ENCODE results near the gene ECEL1. TPM values are rescaled to one million over a fixed set of nuclear protein-coding genes. Genes with fewer than 3 reads are reported as not detected.

The ECEL1 gene
- total and polyA plus RNA-seq, 2 donors (not counting 1 experiment from before 2014, with no cell fraction given), result 0.47 TPM; not detected in 1

DNA sequence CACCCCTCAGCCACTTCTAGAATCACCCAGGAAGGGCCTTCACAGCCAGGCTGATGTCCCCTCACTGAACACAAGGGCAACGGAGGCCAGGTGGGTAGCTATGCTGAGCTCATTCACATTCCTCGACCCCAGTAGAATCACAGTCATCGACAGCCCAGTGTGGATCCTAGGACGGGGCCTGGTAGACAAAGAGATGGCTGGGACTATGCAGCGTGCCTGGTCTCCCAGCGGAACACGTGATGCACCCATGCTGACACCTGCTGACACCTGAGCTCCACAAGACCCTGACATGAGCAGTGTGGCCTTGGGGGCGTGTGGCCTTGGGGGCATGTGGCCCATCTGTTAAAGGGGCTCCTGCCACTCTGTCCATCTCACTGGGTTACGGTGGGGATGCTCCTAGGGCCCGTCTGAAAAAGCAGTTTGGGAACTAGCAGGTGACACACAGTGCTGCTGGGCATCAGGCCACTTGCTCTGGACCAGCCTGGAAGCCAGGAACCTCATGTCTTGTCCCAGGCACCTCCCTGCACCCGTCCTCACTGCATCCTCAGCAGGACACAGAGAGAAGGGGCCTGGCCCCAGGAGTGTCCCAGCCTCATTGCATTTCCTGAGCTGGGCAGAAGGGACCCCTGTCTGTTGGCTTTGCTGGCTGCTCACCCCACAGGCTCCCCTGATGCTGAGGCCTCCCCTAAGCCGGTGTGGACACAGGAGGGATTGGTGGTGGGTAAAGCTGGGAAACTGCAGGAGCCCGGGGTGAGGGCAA is 9.7 kb downstream of the ECEL1 start:
- Histone ChIP-seq H3K4me1 (ENCODE audit: control insufficient read depth in 2 of 2, insufficient read depth in 2 of 2, low read length in 2 of 2) (no peaks in the 10 kb centered on the region), H4K20me1 (ENCODE audit: control insufficient read depth, insufficient read depth, low read length, poor library complexity, severe bottlenecking) (no peaks in the 10 kb centered on the region), H3K9ac (ENCODE audit: low read length) (no peak overlapping the region), H2AFZ (ENCODE audit: insufficient read depth, low read depth, low read length, poor library complexity, severe bottlenecking) (no peak overlapping the region), H3K4me2 (replicated peaks; ENCODE audit: low read depth, low read length, poor library complexity, severe bottlenecking) (no peak overlapping the region), H3K9me3 (ENCODE audit: control extremely low read depth in 1 of 3, control insufficient read depth in 2 of 3, insufficient read depth in 1 of 3, low read length in 2 of 3) (no peaks in the 10 kb centered on the region), H3K27me3 (replicated peaks in 1 of 4; ENCODE audit: control extremely low read depth in 1 of 4, control insufficient read depth in 3 of 4, insufficient read depth in 4 of 4, low read length in 3 of 4) (peaks cover 0 to 12% (median 0%) of the 10 kb centered on the region in 4 experiments), H3K79me2 (ENCODE audit: control insufficient read depth, insufficient read depth, low read length) (no peaks in the 10 kb centered on the region), H3K4me3 (ENCODE audit: control extremely low read depth in 1 of 5, extremely low read depth in 1 of 5, insufficient read depth in 1 of 5, low read depth in 2 of 5, low read length in 4 of 5) (no peak overlapping the region), H3K27ac (ENCODE audit: low read length in 2 of 2) (no peak overlapping the region), H3K36me3 (replicated peaks in 1 of 2; ENCODE audit: control extremely low read depth in 1 of 2, control insufficient read depth in 1 of 2, extremely low read depth in 1 of 2, insufficient read depth in 2 of 2, low read length in 1 of 2) (no peaks in the 10 kb centered on the region)
- no peaks in the 10 kb centered on the region for H3K4me1 Mint-ChIP-seq
- no peak for DNase-seq
- WGBS (ENCODE audit: insufficient coverage), result 92% methylated on average over 13 of the region's 13 CpGs
- H3K4me3 Mint-ChIP-seq, result no peak overlapping the region
- CTCF ChIA-PET, result no interaction called here
- no peak overlapping the region for H3K27ac Mint-ChIP-seq
- TF ChIP-seq CTCF (IDR thresholded peaks at IDR 0.05) (no peak), EZH2 (IDR thresholded peaks at IDR 0.05; ENCODE audit: borderline replicate concordance, insufficient read depth, low read depth, low read length, poor library complexity, severe bottlenecking) (no peak)
- peaks cover under 1% of the 10 kb centered on the region for H3K9me3 Mint-ChIP-seq (ENCODE audit: insufficient read depth)
- no peak for ATAC-seq (ENCODE audit: low read depth)
- intact Hi-C loops (cut with micrococcal nuclease), result no loop called here
- H3K27me3 Mint-ChIP-seq, result peaks cover 25% of the 10 kb centered on the region
- POLR2A ChIA-PET, result no interaction called here

- H3K27ac Mint-ChIP-seq, result no peak overlapping the region
Measured at GRCh38 chr2:232476791-232477190, 10.8 kb downstream of the ECEL1 start.

More at GRCh38 chr2:232476791-232477190, 10.8 kb downstream of the ECEL1 start:
- Histone ChIP-seq H3K36me3 (replicated peaks in 1 of 2; ENCODE audit: control extremely low read depth in 1 of 2, control insufficient read depth in 1 of 2, extremely low read depth in 1 of 2, insufficient read depth in 2 of 2, low read length in 1 of 2) (no peaks in the 10 kb centered on the region), H3K4me1 (ENCODE audit: control insufficient read depth in 2 of 2, insufficient read depth in 2 of 2, low read length in 2 of 2) (no peaks in the 10 kb centered on the region), H3K27me3 (replicated peaks in 1 of 4; ENCODE audit: control extremely low read depth in 1 of 4, control insufficient read depth in 3 of 4, insufficient read depth in 4 of 4, low read length in 3 of 4) (peaks cover 0 to 12% (median 0%) of the 10 kb centered on the region in 4 experiments), H2AFZ (ENCODE audit: insufficient read depth, low read depth, low read length, poor library complexity, severe bottlenecking) (no peak overlapping the region), H3K9ac (ENCODE audit: low read length) (no peak overlapping the region), H3K4me2 (replicated peaks; ENCODE audit: low read depth, low read length, poor library complexity, severe bottlenecking) (no peak overlapping the region), H3K4me3 (ENCODE audit: control extremely low read depth in 1 of 5, extremely low read depth in 1 of 5, insufficient read depth in 1 of 5, low read depth in 2 of 5, low read length in 4 of 5) (no peak overlapping the region), H3K79me2 (ENCODE audit: control insufficient read depth, insufficient read depth, low read length) (no peaks in the 10 kb centered on the region), H3K27ac (ENCODE audit: low read length in 2 of 2) (no peak overlapping the region), H4K20me1 (ENCODE audit: control insufficient read depth, insufficient read depth, low read length, poor library complexity, severe bottlenecking) (no peaks in the 10 kb centered on the region), H3K9me3 (ENCODE audit: control extremely low read depth in 1 of 3, control insufficient read depth in 2 of 3, insufficient read depth in 1 of 3, low read length in 2 of 3) (no peaks in the 10 kb centered on the region)
- ChIA-PET POLR2A (no interaction called here), CTCF (no interaction called here)
- no peak for TF ChIP-seq CTCF (IDR thresholded peaks at IDR 0.05)
- peaks cover 30% of the 10 kb centered on the region for H3K27me3 Mint-ChIP-seq
- DNase-seq (no peak), ATAC-seq (ENCODE audit: low read depth) (no peak)
- 90% methylated on average over 7 of the region's 7 CpGs for WGBS (ENCODE audit: insufficient coverage)
- peaks cover 9% of the 10 kb centered on the region for H3K9me3 Mint-ChIP-seq (ENCODE audit: insufficient read depth)
- no peaks in the 10 kb centered on the region for H3K4me1 Mint-ChIP-seq
- intact Hi-C loops (cut with micrococcal nuclease), result no loop called here
- H3K4me3 Mint-ChIP-seq, result no peak overlapping the region

All from B cell (primary cell).